ENCODE data around the gene LAMB1. TPM values are rescaled to one million over a fixed set of nuclear protein-coding genes. Genes with fewer than 3 reads are reported as not detected.

Gene LAMB1
- total and polyA plus RNA-seq, 2 of the 13 experiments (the other 11 are each of a cell fraction or from before 2014, with no cell fraction given), result 109 to 124 TPM

- TF ChIP-seq ZNF121 (CRISPR knock-in tag; IDR thresholded peaks at IDR 0.05) (no peak), KAT7 (CRISPR knock-in tag; IDR thresholded peaks at IDR 0.05; ENCODE audit: borderline replicate concordance) (no peak), SMAD1 (CRISPR knock-in tag; IDR thresholded peaks at IDR 0.05; ENCODE audit: borderline replicate concordance, low read depth) (no peak), SIX1 (CRISPR knock-in tag; IDR thresholded peaks at IDR 0.05; ENCODE audit: borderline replicate concordance) (no peak; the same call in 1 of the 2 replicates), ZFY (CRISPR knock-in tag; IDR thresholded peaks at IDR 0.05) (no peak), ZBTB21 (CRISPR knock-in tag; IDR thresholded peaks at IDR 0.05) (no peak), ZFP62 (CRISPR knock-in tag; IDR thresholded peaks at IDR 0.05) (no peak), ZNF207 (IDR thresholded peaks at IDR 0.05; ENCODE audit: borderline replicate concordance) (no peak), ATRX (CRISPR knock-in tag; IDR thresholded peaks at IDR 0.05; ENCODE audit: borderline replicate concordance) (no peak), ZFP1 (CRISPR knock-in tag; IDR thresholded peaks at IDR 0.05) (no peak), ZFAT (CRISPR knock-in tag; conservative IDR thresholded peaks at IDR 0.05) (no peak), ZNF33B (CRISPR knock-in tag; IDR thresholded peaks at IDR 0.05) (no peak), ZSCAN12 (CRISPR knock-in tag; IDR thresholded peaks at IDR 0.05) (no peak)
- TF ChIP-seq, protein P1, sequence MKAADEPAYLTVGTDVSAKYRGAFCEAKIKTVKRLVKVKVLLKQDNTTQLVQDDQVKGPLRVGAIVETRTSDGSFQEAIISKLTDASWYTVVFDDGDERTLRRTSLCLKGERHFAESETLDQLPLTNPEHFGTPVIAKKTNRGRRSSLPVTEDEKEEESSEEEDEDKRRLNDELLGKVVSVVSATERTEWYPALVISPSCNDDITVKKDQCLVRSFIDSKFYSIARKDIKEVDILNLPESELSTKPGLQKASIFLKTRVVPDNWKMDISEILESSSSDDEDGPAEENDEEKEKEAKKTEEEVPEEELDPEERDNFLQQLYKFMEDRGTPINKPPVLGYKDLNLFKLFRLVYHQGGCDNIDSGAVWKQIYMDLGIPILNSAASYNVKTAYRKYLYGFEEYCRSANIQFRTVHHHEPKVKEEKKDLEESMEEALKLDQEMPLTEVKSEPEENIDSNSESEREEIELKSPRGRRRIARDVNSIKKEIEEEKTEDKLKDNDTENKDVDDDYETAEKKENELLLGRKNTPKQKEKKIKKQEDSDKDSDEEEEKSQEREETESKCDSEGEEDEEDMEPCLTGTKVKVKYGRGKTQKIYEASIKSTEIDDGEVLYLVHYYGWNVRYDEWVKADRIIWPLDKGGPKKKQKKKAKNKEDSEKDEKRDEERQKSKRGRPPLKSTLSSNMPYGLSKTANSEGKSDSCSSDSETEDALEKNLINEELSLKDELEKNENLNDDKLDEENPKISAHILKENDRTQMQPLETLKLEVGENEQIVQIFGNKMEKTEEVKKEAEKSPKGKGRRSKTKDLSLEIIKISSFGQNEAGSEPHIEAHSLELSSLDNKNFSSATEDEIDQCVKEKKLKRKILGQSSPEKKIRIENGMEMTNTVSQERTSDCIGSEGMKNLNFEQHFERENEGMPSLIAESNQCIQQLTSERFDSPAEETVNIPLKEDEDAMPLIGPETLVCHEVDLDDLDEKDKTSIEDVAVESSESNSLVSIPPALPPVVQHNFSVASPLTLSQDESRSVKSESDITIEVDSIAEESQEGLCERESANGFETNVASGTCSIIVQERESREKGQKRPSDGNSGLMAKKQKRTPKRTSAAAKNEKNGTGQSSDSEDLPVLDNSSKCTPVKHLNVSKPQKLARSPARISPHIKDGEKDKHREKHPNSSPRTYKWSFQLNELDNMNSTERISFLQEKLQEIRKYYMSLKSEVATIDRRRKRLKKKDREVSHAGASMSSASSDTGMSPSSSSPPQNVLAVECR (CRISPR knock-in tag; IDR thresholded peaks at IDR 0.05; ENCODE audit: borderline replicate concordance), result no peak
- TF ChIP-seq, protein P2, sequence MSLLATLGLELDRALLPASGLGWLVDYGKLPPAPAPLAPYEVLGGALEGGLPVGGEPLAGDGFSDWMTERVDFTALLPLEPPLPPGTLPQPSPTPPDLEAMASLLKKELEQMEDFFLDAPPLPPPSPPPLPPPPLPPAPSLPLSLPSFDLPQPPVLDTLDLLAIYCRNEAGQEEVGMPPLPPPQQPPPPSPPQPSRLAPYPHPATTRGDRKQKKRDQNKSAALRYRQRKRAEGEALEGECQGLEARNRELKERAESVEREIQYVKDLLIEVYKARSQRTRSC (CRISPR knock-in tag; IDR thresholded peaks at IDR 0.05; ENCODE audit: low read depth), result no peak
- TF ChIP-seq, protein P3, sequence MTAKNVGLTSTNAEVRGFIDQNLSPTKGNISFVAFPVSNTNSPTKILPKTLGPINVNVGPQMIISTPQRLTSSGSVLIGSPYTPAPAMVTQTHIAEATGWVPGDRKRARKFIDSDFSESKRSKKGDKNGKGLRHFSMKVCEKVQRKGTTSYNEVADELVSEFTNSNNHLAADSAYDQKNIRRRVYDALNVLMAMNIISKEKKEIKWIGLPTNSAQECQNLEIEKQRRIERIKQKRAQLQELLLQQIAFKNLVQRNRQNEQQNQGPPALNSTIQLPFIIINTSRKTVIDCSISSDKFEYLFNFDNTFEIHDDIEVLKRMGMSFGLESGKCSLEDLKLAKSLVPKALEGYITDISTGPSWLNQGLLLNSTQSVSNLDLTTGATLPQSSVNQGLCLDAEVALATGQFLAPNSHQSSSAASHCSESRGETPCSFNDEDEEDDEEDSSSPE (CRISPR knock-in tag; IDR thresholded peaks at IDR 0.05), result no peak
- TF ChIP-seq, protein P4, sequence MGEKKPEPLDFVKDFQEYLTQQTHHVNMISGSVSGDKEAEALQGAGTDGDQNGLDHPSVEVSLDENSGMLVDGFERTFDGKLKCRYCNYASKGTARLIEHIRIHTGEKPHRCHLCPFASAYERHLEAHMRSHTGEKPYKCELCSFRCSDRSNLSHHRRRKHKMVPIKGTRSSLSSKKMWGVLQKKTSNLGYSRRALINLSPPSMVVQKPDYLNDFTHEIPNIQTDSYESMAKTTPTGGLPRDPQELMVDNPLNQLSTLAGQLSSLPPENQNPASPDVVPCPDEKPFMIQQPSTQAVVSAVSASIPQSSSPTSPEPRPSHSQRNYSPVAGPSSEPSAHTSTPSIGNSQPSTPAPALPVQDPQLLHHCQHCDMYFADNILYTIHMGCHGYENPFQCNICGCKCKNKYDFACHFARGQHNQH (CRISPR knock-in tag; IDR thresholded peaks at IDR 0.05), result no peak
- TF ChIP-seq, protein P5, sequence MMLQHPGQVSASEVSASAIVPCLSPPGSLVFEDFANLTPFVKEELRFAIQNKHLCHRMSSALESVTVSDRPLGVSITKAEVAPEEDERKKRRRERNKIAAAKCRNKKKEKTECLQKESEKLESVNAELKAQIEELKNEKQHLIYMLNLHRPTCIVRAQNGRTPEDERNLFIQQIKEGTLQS (CRISPR knock-in tag; IDR thresholded peaks at IDR 0.05), result no peak
- TF ChIP-seq, protein P6, sequence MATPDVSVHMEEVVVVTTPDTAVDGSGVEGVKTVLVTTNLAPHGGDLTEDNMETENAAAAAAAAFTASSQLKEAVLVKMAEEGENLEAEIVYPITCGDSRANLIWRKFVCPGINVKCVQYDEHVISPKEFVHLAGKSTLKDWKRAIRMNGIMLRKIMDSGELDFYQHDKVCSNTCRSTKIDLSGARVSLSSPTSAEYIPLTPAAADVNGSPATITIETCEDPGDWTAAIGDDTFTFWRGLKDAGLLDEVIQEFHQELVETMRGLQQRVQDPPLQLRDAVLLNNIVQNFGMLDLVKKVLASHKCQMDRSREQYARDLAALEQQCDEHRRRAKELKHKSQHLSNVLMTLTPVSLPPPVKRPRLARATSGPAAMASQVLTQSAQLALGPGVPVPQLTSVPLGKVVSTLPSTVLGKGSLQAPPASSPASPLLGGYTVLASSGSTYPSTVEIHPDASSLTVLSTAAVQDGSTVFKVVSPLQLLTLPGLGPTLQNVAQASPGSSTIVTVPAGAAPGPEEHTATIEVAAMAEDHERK (CRISPR knock-in tag; IDR thresholded peaks at IDR 0.05; ENCODE audit: low read depth), result no peak
Observed at GRCh38 chr7:108028111-108028510, 25.1 kb upstream of the LAMB1 start (continued).

Data from HepG2 (cell line).